Measurements from ENCODE around the gene CACNA1H.
"Not testable (repeated sequence)": the region's sequence is repeated elsewhere in the genome, so short reads cannot be mapped to it uniquely, and the experiment has no call there.

CACNA1H gene

GRCh38 chr16:1245452-1246020, 92.6 kb downstream of the CACNA1H start:
- H3K9ac ChIP-seq (ENCODE audit: low read length): no peak overlapping the region
- no peaks in the 10 kb centered on the region for H3K79me2 ChIP-seq (ENCODE audit: low read length)
- no peak for TF ChIP-seq EZH2phosphoT487 (IDR thresholded peaks at IDR 0.05; ENCODE audit: low read depth)
- TF ChIP-seq CTCF (IDR thresholded peaks at IDR 0.05; ENCODE audit: low read depth, low read length): no peak
- no peaks in the 10 kb centered on the region for H3K4me1 ChIP-seq (ENCODE audit: low read length)
- no peaks in the 10 kb centered on the region for H3K9me3 ChIP-seq (ENCODE audit: insufficient read depth, low read length)
- no peaks in the 10 kb centered on the region for H3K27me3 ChIP-seq (ENCODE audit: low read depth, low read length)
- no peaks in the 10 kb centered on the region for H3K36me3 ChIP-seq (replicated peaks; ENCODE audit: low read depth, low read length)
- no peaks in the 10 kb centered on the region for H4K20me1 ChIP-seq (ENCODE audit: insufficient read depth, low read length)
- H3K4me3 ChIP-seq (ENCODE audit: low read length): no peak overlapping the region
- no peak overlapping the region for H2AFZ ChIP-seq (ENCODE audit: low read depth, low read length)
- no peak overlapping the region for H3K27ac ChIP-seq (ENCODE audit: low read length)
- no peak overlapping the region for H3K4me2 ChIP-seq (ENCODE audit: low read length)

GRCh38 chr16:1247903-1248537, 95.1 kb downstream of the CACNA1H start:
- H2AFZ ChIP-seq (ENCODE audit: low read depth, low read length); H4K20me1 ChIP-seq (ENCODE audit: insufficient read depth, low read length); H3K4me1 ChIP-seq (ENCODE audit: low read length); H3K4me2 ChIP-seq (ENCODE audit: low read length); H3K79me2 ChIP-seq (ENCODE audit: low read length); H3K9me3 ChIP-seq (ENCODE audit: insufficient read depth, low read length); H3K4me3 ChIP-seq (ENCODE audit: low read length); H3K9ac ChIP-seq (ENCODE audit: low read length); H3K27ac ChIP-seq (ENCODE audit: low read length); H3K27me3 ChIP-seq (ENCODE audit: low read depth, low read length); H3K36me3 ChIP-seq (replicated peaks; ENCODE audit: low read depth, low read length): not testable (repeated sequence)

DNA sequence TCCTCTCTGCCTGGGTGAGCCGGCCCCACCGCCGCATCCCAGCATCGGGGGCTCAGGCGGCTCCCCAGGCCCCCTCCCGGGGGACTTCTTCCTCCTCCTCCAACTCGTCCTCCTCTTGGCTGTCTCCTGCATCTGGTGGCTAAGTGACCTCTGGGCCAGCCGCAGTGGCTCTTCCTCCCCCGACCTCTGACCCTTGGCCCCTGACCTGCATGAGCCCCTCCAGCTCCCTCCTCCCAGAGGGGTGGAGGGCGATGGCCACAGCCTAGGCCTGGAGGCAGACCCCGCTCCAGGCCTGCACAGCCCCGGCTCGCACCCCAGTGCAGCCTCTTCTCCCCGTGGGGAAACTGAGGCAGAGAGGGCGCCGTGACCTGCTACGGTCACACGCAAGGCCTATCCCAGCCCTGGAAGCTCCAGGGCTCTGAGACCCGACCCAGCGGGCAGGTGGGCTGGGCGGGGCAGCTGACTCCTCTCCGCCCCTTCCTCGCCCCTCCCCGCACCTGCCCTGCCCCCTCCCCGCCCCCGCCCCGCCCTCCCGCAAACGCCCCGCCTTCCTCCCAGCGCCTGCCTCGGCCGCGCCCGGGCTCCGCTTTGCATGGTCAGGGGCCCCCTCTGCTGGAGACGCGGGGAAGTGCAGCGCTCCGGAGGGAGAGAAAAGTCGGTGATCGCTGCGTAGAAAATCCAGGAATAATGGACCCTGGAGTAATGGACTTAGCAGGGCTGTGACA, 96.3 kb downstream of the CACNA1H start:
- not testable (repeated sequence) for H3K9me3 ChIP-seq (ENCODE audit: insufficient read depth, low read length); H3K4me3 ChIP-seq (ENCODE audit: low read length); H3K27me3 ChIP-seq (ENCODE audit: low read depth, low read length); H3K4me2 ChIP-seq (ENCODE audit: low read length); H3K4me1 ChIP-seq (ENCODE audit: low read length); H2AFZ ChIP-seq (ENCODE audit: low read depth, low read length); H4K20me1 ChIP-seq (ENCODE audit: insufficient read depth, low read length); H3K9ac ChIP-seq (ENCODE audit: low read length); H3K79me2 ChIP-seq (ENCODE audit: low read length); H3K36me3 ChIP-seq (replicated peaks; ENCODE audit: low read depth, low read length); H3K27ac ChIP-seq (ENCODE audit: low read length)

GRCh38 chr16:1253701-1254364, 100.9 kb downstream of the CACNA1H start:
- H3K27ac ChIP-seq (ENCODE audit: low read length); H3K9me3 ChIP-seq (ENCODE audit: insufficient read depth, low read length); H3K9ac ChIP-seq (ENCODE audit: low read length); H4K20me1 ChIP-seq (ENCODE audit: insufficient read depth, low read length); H3K36me3 ChIP-seq (replicated peaks; ENCODE audit: low read depth, low read length); H3K79me2 ChIP-seq (ENCODE audit: low read length); H3K4me3 ChIP-seq (ENCODE audit: low read length); H2AFZ ChIP-seq (ENCODE audit: low read depth, low read length); H3K4me1 ChIP-seq (ENCODE audit: low read length); H3K27me3 ChIP-seq (ENCODE audit: low read depth, low read length); H3K4me2 ChIP-seq (ENCODE audit: low read length): not testable (repeated sequence)

- not testable (repeated sequence) for H3K9ac ChIP-seq (ENCODE audit: low read length); H3K4me3 ChIP-seq (ENCODE audit: low read length); H3K4me2 ChIP-seq (ENCODE audit: low read length); H3K4me1 ChIP-seq (ENCODE audit: low read length); H3K9me3 ChIP-seq (ENCODE audit: insufficient read depth, low read length); H4K20me1 ChIP-seq (ENCODE audit: insufficient read depth, low read length); H3K27me3 ChIP-seq (ENCODE audit: low read depth, low read length); H2AFZ ChIP-seq (ENCODE audit: low read depth, low read length); H3K36me3 ChIP-seq (replicated peaks; ENCODE audit: low read depth, low read length); H3K79me2 ChIP-seq (ENCODE audit: low read length); H3K27ac ChIP-seq (ENCODE audit: low read length)
These were observed 101.9 kb downstream of the CACNA1H start for GRCh38 chr16:1254821-1255220.

DNA sequence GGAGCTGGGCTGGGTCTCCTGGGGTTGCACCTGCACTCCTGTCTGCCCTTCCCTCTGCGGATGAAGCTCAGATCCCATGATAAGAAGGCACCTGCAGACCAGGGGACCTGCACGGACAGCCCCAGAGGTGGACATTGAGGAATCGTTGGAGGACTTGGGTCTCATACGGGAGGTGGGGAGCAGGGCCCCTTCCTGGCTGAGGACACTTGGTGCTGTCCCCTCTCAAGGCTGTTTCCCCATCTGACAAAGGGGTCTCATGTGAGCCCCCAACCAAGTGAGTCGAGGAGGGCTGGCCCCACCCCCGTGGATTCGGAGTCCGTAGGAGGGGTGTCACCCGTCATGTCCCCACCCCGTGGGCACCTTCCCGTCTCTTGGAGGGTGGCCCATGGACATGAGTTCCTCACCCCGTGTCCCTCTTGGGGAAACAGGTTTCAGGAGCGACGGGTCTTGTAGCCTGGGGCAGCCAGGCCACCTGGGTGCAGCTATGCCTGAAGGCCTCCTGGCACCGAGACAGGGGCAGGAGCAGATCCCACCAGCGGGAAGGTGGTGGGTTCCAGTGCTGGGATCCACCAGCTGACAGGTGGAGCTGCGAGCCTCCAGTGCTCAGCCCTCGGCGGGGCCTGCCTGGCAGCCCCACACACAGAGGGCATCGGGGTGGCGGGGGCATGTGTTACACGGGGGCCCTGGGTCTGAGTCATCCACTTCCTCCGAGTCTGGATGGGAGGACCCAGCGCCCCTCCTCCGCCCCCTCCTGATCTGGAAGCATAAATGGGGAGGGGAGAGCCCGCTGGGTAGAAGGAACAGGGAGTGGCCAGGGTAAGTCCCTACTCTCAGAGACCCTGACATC, 102.6 kb downstream of the CACNA1H start, which contains the start of gene TPSD1:
Gene TPSD1, plus strand, starts transcription at position 794 of the 847 bp plus-strand sequence. CDS start 212 bp downstream, outside the sequence.
- not testable (repeated sequence) for H4K20me1 ChIP-seq (ENCODE audit: insufficient read depth, low read length); H3K4me2 ChIP-seq (ENCODE audit: low read length); H2AFZ ChIP-seq (ENCODE audit: low read depth, low read length); H3K4me3 ChIP-seq (ENCODE audit: low read length); H3K9ac ChIP-seq (ENCODE audit: low read length); H3K4me1 ChIP-seq (ENCODE audit: low read length); H3K9me3 ChIP-seq (ENCODE audit: insufficient read depth, low read length); H3K79me2 ChIP-seq (ENCODE audit: low read length); H3K27ac ChIP-seq (ENCODE audit: low read length); H3K27me3 ChIP-seq (ENCODE audit: low read depth, low read length); H3K36me3 ChIP-seq (replicated peaks; ENCODE audit: low read depth, low read length)

DNA sequence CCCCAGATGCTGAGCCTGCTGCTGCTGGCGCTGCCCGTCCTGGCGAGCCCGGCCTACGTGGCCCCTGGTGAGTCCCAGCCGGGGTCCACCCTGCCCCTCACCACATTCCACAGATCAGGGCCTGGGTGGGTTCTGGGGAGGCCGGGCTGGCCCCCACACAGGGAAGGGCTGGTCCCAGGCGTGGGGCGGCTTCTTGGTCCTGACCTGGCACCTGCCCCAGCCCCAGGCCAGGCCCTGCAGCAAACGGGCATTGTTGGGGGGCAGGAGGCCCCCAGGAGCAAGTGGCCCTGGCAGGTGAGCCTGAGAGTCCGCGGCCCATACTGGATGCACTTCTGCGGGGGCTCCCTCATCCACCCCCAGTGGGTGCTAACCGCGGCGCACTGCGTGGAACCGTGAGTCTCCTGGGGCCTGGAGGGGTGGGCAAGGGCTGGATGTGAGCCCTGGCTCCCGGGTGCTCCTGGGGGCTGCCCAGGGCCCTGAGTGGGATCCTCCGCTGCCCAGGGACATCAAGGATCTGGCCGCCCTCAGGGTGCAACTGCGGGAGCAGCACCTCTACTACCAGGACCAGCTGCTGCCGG, 103.5 kb downstream of the CACNA1H start:
- not testable (repeated sequence) for H3K4me1 ChIP-seq (ENCODE audit: low read length); H3K4me2 ChIP-seq (ENCODE audit: low read length); H2AFZ ChIP-seq (ENCODE audit: low read depth, low read length); H3K79me2 ChIP-seq (ENCODE audit: low read length); H3K4me3 ChIP-seq (ENCODE audit: low read length); H3K27me3 ChIP-seq (ENCODE audit: low read depth, low read length); H3K36me3 ChIP-seq (replicated peaks; ENCODE audit: low read depth, low read length); H3K27ac ChIP-seq (ENCODE audit: low read length); H3K9me3 ChIP-seq (ENCODE audit: insufficient read depth, low read length); H3K9ac ChIP-seq (ENCODE audit: low read length); H4K20me1 ChIP-seq (ENCODE audit: insufficient read depth, low read length)

Measured in OCI-LY3 (cell line).